GM21737 (cell line): ENCODE measurements around the gene CACNA2D1.

Source experiments
- ATAC-seq: cut with Tn5 transposase; IDR thresholded peaks from one replicate; pipeline ENCODE4 v1.9.1; 2021; ENCODE audit warnings: mild to moderate bottlenecking, moderate library complexity; ENCODE audit not compliant: unreplicated experiment

CACNA2D1 gene

DNA sequence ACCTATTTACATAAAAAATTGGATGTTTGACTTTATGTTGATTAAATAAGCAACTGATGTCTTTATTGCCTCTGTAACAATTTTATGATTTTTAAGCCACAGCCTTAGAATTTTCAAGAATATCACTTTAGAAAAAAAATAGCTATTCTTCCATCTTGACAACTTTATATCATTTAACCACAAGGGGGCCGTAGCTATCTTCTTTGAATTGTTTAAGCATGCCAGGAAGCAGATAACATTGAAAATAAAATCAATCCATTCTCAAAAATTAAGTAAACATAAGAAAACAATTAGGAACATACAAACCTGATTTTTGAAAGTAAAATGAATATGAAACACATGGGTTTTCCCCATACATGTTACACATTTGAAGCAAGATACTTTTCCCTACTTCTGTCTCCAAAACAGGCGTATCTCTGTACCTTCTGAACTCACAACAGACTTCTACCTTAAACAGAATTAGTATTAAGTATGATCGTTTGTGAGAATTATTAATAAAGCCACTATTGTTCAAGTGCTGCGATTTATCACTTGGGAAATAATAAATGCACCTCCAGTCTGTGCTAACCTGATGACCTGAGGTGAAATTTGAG lies 209.0 kb downstream of the CACNA2D1 start:
- no peak for ATAC-seq

DNA sequence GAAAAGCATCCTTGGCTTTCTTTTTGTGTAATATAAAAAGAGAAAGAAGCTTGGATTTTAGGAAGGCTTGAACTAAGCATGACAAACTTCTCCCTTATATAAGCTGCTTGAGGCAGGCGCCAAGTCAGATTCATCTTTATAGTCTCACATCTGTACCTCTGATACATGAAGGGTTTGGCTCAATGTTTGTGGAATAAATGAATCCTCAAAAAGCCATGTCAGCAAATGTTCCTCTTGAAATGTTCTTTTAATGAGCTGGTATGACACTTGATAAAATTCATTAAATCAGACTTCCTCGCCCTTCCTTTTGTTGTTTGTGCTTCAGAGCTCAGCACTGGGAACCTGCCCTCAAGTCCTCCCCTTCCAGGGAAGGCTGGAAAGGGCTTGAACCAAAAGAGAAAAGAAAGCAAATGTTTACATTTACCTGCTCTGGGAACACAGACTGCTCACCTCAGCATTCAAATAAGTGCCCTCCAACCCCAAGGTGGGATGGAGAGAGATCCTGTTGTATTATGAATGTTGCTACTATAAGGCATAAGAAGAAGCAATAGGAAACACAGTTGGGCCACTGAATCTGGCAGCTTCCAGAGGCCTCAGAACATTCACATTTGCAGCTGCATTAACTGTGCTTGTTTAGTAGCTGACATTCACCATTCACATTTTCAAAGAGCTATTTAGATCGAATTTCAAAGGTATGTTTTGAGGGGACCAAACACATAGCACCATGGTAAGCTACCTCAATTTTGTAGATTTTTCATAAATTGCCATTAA lies 212.6 kb downstream of the CACNA2D1 start:
- no peak for ATAC-seq

DNA sequence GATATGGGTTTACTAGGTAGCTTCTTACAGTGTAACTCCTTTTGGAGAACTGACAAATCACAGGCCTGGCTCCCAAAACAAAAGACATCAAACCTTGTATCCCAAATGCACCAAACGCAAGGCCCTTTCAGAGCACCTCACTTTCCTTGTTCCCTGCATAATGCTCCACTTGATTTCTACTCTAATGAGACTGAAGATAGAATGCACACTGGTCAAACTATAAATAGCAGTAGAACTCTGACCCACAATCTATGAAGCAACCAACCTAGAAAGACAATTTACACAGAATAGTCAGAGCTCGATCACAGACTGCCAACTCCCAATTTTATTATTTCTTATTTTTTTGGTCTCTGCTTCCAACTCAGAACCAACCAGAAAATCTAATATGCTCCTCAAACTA lies 214.4 kb downstream of the CACNA2D1 start:
- ATAC-seq = no peak

DNA sequence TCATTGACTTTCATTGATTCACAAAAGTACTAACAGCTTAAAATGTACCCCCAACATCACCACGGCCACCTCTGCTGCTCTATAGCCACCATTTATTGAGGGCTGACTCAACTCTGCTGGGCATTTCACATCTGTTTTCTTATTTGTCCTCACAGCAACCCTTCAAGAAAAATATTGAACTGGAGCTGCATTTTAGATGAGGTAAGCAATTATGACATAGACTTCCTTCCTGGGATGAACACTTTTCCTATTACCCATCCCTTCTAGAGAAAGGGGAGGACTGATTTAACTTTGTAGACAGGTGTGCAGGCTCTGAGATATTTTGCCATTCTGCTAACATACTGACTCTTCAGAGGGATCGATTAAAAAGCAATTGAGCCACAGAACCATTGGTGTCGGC lies 217.4 kb downstream of the CACNA2D1 start:
- no peak for ATAC-seq

DNA sequence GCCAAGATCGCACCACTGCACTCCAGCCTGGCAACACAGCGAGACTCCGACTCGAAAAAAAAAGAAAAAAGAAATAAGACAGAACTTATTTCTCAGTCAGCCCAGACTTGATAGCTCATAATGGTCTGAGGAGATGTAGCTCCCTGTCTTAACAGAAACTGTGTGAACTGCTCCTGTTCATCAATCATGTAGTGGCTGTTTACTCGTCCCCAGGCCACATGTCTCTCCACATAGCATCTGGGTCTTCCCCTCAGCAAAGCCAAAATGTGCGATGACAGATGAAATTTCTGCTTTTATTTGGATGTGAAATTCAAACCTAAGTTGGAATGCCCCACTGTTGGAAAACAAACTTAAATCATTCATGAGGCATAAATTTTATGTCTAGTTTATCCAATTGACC lies 219.0 kb downstream of the CACNA2D1 start:
- no peak for ATAC-seq

DNA sequence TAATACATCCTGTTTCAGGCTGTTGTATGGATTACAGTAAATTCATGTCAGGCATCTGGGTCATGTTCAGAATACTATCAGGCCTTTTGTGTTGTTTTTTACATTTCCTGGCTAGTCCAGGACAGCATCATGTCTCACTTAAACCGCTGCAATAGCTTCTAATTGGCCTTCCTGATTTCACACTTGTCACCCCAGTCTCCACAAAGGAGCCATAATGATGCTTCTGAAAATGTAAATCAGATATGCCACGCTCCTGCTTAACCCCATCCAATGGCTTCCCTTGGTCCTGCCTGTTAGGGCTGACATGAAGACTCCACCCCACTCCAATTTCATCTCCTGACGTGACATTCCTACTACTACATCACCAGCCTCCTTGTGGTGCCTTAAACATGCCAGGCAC lies 220.0 kb downstream of the CACNA2D1 start:
- ATAC-seq = no peak

DNA sequence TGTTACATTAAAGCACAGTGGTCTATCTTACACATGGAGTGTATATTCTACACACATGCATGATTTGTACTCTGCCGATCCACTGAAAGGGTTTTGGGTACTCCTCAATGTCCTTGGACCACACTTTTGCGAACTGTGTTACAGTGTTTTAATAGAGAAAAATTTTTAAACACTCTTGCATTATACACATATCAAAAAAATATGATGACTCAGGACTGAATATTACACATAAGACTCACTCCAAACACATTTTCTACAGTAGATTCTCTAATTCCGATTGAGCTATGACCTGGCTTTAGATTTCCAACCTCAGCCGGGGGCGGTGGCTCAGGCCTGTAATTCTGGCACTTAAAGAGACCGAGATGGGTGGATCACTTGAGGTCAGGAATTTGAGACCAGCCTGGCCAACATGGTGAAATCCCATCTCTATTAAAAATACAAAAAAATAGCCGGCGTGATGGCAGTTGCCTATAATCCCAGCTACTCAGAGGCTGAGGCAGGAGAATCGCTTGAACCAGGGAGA lies 222.4 kb downstream of the CACNA2D1 start:
- no peak for ATAC-seq

DNA sequence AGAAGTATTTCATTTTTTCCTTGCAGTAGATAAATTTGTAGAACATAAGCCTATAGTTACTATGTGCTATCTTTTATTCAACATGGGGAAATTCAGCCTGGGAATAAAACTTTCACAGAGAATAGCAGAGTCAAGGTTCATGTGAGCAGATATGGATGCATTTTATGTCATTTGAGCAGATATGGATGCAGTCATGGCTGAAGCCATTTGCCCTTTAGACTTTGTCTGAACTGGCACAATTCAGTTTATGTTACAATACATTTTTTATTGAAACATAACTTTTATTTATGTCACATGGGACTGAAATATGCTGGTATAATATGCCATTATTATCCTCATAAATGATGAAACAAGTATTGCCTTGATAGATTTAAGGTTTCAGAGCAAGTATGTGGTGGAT lies 231.1 kb downstream of the CACNA2D1 start:
- ATAC-seq = no peak

DNA sequence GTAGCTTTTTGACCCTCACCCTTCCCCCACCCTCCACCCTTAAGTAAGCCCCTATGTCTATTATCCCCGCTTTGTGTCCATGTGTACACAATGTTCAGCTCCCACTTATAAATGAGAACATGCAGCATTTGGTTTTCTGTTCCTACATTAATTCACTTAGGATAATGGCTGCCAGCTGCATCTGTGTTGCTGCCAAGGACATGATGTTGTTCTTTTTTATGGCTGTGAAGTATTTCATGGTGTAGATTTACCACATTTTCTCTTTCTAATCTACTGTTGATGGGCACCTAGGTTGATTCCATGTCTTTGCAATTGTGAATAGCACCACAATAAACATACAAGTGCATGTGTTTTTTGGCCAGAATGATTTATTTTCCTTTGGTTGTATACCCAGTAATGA lies 232.2 kb downstream of the CACNA2D1 start:
- no peak for ATAC-seq

DNA sequence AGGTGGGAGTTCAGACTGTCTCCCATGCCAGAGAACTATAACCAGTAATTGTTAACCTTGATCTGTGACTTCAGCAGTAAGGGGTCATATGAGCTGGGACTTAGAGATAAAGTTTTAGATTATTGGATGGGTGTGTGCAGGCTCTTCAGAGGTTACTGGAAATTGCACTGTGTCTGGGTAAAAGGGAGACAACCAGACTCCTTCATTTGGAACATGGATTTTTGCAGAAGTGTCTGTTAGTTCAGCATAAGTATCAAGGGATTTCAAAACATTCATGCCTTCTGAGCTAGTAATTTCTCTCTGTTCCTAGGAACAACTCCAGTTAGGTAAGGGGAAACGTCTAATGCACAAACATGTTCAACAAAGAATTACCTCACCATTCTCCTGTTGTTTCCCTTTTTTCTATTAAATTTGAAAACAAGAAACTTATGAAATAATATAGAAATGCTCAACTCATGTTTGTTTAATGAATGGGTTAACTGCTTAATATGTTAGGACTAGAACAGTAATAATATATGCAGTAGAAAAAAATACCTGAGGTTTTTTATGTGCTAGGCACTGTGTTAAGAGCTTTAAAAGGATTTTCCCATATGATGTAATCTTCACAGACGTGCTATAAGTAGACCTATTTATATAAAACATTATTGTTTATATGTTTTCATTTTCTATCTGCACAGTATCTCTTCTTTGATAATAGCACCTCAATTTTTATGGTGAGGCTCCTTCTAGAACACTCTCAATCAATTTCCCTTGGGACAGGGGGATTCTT lies 233.0 kb downstream of the CACNA2D1 start:
- no peak for ATAC-seq

DNA sequence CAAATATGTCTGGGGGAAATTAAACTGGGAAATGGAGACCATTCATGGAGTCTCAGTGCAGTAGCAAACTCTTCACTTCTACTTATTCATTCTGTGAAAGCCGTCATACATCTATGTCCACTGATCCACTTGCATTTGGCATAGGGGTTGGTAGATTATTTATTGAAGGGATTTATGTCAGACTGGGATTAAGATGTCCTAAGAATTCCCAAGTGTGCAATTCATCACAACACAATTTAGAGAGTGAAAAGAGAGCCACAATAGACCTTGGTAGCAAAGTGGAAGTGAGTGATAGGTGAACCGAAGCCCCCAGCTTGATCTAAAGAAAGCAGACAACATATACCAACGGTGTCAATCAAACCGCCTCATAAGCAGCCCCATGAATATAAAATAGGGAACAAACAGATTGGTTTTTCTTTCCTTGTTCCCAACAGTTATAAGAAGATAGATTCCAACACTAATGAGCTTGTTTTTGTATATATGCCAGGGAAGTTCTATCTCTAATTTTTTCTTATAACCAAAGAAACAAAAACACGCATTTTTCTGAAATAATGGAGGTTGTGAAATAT lies 234.3 kb downstream of the CACNA2D1 start:
- ATAC-seq = no peak

DNA sequence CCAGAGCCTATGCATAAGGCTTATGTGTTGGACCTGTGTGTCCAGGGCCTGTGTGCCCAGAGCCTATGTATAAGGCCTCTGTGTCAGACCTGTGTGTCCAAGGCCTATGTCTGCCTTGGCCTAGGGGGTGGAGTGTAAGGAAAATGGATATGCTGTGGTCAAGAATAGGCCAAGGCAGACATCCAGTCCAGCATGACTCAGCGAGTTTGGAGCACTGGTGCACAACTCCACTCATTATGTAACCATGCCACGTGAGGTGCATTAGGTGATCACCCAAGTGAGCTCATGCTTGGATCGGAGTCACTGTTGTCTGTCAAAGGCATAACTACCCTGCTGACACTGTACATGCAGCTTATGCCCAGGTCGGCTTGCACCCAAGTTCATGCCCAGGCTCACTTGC lies 238.9 kb downstream of the CACNA2D1 start:
- no peak for ATAC-seq

DNA sequence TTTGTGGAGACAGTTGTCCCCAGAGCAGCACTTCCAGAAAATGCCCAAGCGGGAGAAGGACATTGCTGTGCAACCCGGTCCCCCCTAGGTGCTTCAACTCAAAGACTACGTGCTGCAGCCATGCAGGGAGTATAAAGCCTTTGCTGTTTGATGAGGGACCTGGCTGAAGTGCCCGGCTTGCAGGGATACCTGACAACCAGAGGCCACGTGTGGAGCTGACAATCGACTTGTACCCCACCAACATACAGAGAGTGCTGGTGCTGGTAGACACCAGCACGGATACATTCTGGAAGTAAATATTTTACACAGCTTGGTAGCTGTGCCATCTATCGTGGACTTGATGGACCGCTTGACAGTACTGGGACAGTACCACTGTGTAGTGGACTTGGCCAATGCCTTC lies 240.6 kb downstream of the CACNA2D1 start:
- no peak for ATAC-seq

DNA sequence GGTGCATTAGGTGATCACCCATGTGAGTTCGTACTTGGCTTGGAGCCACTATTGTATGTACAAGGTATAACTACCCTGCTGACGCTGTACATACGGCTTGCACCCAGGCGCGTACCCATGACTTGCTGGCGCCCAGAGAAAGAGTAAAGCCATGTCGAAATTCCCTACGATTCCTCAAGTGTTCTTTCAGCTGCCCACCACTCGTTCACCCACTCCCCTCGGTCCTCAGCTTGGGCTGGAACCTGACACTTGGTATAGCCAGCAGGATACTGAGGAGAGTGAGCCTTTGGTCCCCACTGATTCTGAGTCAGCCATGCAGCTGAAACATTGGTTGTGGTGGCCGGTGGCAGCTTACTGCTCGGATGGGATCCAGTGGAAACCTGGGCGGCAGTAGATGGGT lies 241.5 kb downstream of the CACNA2D1 start:
- no peak for ATAC-seq

DNA sequence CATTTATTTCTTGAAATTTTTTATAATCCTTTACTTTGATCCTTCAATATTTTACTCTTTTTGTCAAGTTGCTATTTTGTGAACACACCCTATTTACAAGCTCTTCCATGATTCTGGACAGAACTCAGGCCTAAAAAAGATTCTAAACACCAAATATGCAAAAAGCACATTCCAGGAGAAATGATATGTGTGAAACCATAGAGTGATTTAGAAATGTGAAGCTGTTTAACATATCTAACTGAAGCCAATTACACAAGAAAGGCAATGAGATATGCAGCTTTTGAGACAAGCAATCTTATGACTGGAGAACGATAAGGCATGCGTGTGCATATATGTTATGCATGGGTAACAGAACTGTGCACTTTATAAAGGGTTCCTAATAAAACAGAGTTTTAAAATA lies 243.0 kb downstream of the CACNA2D1 start:
- no peak for ATAC-seq

DNA sequence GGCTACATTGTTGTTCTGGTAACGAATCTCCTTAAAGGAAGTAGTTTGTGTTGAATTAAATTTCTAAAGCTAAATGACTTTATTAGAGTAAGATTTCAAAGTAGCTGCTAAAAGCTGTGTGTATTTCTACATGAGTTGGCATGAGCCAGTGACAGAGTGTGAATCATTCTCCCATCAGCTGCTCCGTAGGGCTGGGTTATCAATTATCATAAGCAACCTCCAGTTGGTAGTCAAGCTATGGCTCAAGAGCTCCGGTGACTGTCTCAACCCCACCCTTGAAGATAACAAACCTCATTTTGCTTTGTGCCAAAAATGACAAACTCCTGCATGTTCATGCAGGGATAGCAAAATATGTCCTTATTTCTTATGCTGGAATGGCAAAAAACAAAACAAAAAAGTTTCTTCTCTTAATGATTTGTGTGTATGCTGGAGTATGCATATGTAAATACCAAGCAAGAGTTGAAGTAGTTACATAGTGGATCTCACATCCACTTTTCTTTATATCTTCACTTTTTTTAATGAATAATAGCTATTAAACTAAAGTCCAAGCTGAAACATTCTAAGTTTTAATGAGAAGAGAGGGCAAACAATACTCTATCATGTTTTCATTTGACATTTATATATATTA lies 249.4 kb downstream of the CACNA2D1 start:
- no peak for ATAC-seq

DNA sequence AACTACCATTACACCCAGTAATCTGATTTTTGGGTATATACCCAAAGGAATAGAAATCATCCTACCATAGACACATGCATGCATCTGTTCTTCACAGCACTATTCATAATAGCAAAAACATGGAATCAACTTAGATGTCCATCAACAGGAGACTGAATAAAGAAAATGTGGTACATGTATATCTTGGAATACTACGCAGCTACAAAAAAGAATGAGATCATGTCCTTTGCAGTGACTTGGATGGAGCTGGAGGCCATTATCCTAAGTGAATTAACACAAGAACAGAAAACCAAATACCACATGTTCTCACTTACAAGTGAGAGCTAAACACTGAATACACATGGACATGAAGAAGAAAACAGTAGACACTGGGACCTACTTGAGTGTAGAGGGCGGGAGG lies 254.9 kb downstream of the CACNA2D1 start:
- no peak for ATAC-seq

DNA sequence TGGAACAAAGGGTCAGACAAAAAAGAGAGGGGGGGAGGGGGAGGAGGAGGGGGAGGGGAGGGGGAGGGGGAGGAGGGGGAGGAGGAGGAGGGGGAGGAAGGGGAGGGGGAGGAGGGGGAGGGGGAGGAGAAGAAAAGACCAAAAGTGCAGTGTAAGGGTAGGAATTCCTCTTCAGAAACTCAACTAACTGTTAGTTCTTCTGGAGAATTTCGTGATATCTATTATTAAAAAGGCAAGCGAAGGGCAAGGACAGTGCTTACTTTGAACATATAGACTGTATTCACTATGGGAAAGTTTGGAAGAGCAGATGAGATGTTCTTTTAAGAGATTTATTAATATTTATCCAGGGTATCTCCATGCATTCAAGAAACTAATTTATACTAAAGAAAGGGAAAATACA lies 258.1 kb downstream of the CACNA2D1 start:
- no peak for ATAC-seq

DNA sequence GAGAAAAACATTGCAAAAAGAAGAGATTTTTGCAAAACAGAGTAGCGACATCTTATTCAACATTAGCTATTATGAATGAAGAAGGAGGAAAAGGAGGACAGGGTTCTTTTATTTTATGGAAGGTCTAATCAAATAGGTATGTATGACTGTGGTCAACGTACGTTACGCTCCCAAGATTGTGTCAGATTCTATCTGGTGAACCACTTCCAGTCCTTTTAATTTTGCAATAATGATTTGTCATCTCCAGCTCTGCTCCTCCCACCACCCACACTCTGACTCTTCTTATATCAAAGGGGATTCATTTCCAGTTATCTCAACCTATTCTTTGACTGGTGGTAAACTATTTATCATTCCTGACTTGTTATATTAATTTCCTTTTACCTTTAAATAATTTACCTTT lies 259.9 kb downstream of the CACNA2D1 start:
- no peak for ATAC-seq

DNA sequence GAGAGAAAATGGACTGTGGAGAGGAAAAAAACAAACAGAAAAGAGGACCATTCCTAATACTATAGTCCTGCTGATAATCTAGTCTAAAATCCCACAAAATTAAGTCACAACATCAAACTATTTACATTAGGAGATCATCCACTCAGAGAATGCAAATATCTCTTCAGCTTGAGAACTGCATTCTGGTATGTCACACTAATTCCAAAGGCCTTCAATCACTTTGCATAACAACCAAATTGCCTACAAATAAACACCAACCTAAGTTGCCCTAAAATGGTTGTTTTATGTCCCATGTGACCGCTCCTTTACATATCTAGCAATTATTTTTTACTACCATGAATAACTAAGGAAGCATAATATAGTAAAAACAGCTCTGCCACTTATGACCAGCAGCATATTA lies 264.3 kb downstream of the CACNA2D1 start:
- no peak for ATAC-seq

DNA sequence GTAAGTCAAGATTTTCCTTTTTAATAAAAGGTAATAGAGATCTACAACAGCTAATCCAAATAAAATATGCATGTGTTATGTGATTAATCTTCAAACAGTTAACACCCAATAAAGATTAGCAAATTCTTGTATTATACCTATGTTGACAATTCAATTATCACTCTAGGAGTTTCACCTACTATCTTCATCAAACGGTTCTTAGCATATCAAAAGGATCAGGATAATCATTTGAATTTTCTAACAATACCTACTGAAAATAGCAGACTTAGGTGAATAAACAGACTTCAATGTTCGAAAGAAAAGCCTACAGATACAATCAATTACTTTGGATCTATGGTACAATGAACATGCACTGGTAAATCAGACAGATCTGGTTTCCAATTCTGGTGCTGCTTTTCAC lies 268.3 kb downstream of the CACNA2D1 start:
- ATAC-seq = no peak
